GM11168 (cell line): ENCODE measurements around the gene TNFSF9.
"Not testable (repeated sequence)": the region's sequence is repeated elsewhere in the genome, so short reads cannot be mapped to it uniquely, and the experiment has no call there.

ENCODE experiments used
- in situ Hi-C: fragments of 300-500 bp; cut with MboI; formaldehyde crosslinking; loops from one replicate; pipeline ENCODE4 v1.12.0; 2022; ENCODE audit warnings: low sequenced_read_pairs; ENCODE audit not compliant: unreplicated experiment

The TNFSF9 gene

GRCh38 chr19:6529351-6529750 lies 1.5 kb upstream of the TNFSF9 start:
- in situ Hi-C loops, result loop anchor here (10.0 kb wide), 1 partner anchor 205 kb away; the partner anchor contains the start of genes GPR108 and TRIP10

- in situ Hi-C loops, result loop anchor here (10.0 kb wide), 1 partner anchor 205 kb away; the partner anchor contains the start of genes GPR108 and TRIP10
Measured at GRCh38 chr19:6529937-6530385, 865 bp upstream of the TNFSF9 start.

- in situ Hi-C loops, result no loop called here
Measured at GRCh38 chr19:6531163-6531955, 533 bp downstream of the TNFSF9 start.

GRCh38 chr19:6531956-6532243 lies 1.1 kb downstream of the TNFSF9 start:
- in situ Hi-C loops, result no loop called here

GRCh38 chr19:6532244-6532999 lies 1.6 kb downstream of the TNFSF9 start:
- in situ Hi-C loops, result no loop called here

GRCh38 chr19:6533000-6533328 lies 2.1 kb downstream of the TNFSF9 start:
- in situ Hi-C loops, result no loop called here

- in situ Hi-C loops, result no loop called here
Measured at GRCh38 chr19:6533746-6534418, 3.1 kb downstream of the TNFSF9 start.

- in situ Hi-C loops, result no loop called here
Measured at GRCh38 chr19:6534451-6535093, 3.7 kb downstream of the TNFSF9 start.

GRCh38 chr19:6535558-6536137 lies 4.8 kb downstream of the TNFSF9 start:
- in situ Hi-C loops, result no loop called here

GRCh38 chr19:6539514-6539913 lies 8.7 kb downstream of the TNFSF9 start:
- in situ Hi-C loops, result no loop called here

GRCh38 chr19:6540918-6541689 lies 10.3 kb downstream of the TNFSF9 start:
- in situ Hi-C loops, result no loop called here

GRCh38 chr19:6543866-6544347 lies 13.1 kb downstream of the TNFSF9 start:
- in situ Hi-C loops, result no loop called here

GRCh38 chr19:6550679-6551078 lies 19.9 kb downstream of the TNFSF9 start:
- in situ Hi-C loops, result not testable (repeated sequence)

GRCh38 chr19:6551091-6551490 lies 20.3 kb downstream of the TNFSF9 start:
- in situ Hi-C loops, result no loop called here

GRCh38 chr19:6551607-6552450 lies 21.0 kb downstream of the TNFSF9 start:
- in situ Hi-C loops, result no loop called here

- in situ Hi-C loops, result no loop called here
Measured at GRCh38 chr19:6556043-6556449, 25.2 kb downstream of the TNFSF9 start.

GRCh38 chr19:6556480-6557195 lies 25.8 kb downstream of the TNFSF9 start:
- in situ Hi-C loops, result no loop called here

GRCh38 chr19:6562437-6562836 lies 31.6 kb downstream of the TNFSF9 start:
- in situ Hi-C loops, result not testable (repeated sequence)
